Measurements from ENCODE around the gene APBA2. TPM values are rescaled to one million over a fixed set of nuclear protein-coding genes. Genes with fewer than 3 reads are reported as not detected.

APBA2 gene
- total RNA-seq, 1 experiment from 2014 or later, result 12.9 TPM

GRCh38 chr15:28980709-28981350, 95.1 kb downstream of the APBA2 start:
- Histone ChIP-seq H3K36me3 (ENCODE audit: insufficient read depth, low read length, poor library complexity, severe bottlenecking) (no peaks in the 10 kb centered on the region), H3K27me3 (replicated peaks; ENCODE audit: insufficient read depth, low read depth, low read length, poor library complexity) (no peaks in the 10 kb centered on the region), H3K4me3 (ENCODE audit: low read depth, low read length, poor library complexity, severe bottlenecking) (no peak overlapping the region), H3K27ac (ENCODE audit: low read depth, low read length, poor library complexity, severe bottlenecking) (no peak overlapping the region), H3K4me1 (ENCODE audit: insufficient read depth, low read length, poor library complexity, severe bottlenecking) (no peaks in the 10 kb centered on the region), H3K9me3 (ENCODE audit: low read depth, low read length, poor library complexity, severe bottlenecking) (no peaks in the 10 kb centered on the region)
- no peak for TF ChIP-seq EZH2 (IDR thresholded peaks at IDR 0.05; ENCODE audit: borderline replicate concordance, low read depth, low read length, poor library complexity, severe bottlenecking)
- TF ChIP-seq, protein P1, sequence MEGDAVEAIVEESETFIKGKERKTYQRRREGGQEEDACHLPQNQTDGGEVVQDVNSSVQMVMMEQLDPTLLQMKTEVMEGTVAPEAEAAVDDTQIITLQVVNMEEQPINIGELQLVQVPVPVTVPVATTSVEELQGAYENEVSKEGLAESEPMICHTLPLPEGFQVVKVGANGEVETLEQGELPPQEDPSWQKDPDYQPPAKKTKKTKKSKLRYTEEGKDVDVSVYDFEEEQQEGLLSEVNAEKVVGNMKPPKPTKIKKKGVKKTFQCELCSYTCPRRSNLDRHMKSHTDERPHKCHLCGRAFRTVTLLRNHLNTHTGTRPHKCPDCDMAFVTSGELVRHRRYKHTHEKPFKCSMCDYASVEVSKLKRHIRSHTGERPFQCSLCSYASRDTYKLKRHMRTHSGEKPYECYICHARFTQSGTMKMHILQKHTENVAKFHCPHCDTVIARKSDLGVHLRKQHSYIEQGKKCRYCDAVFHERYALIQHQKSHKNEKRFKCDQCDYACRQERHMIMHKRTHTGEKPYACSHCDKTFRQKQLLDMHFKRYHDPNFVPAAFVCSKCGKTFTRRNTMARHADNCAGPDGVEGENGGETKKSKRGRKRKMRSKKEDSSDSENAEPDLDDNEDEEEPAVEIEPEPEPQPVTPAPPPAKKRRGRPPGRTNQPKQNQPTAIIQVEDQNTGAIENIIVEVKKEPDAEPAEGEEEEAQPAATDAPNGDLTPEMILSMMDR (conservative IDR thresholded peaks at IDR 0.05; ENCODE audit: low read depth, low read length), result no peak
- intact Hi-C loops (cut with micrococcal nuclease; ENCODE audit: unreplicated experiment), result no loop called here
- CTCF ChIA-PET, result no interaction called here
- POLR2A ChIA-PET (ENCODE audit: low non-redundant PET), result no interaction called here
- DNase-seq (ENCODE audit: low spot score), result no peak
- no TSS peak for BruUV-seq (replicated peaks)

GRCh38 chr15:28981351-28981720, 95.6 kb downstream of the APBA2 start:
- Histone ChIP-seq H3K4me1 (ENCODE audit: insufficient read depth, low read length, poor library complexity, severe bottlenecking) (no peaks in the 10 kb centered on the region), H3K36me3 (ENCODE audit: insufficient read depth, low read length, poor library complexity, severe bottlenecking) (no peaks in the 10 kb centered on the region), H3K27me3 (replicated peaks; ENCODE audit: insufficient read depth, low read depth, low read length, poor library complexity) (no peaks in the 10 kb centered on the region), H3K4me3 (ENCODE audit: low read depth, low read length, poor library complexity, severe bottlenecking) (no peak overlapping the region), H3K9me3 (ENCODE audit: low read depth, low read length, poor library complexity, severe bottlenecking) (no peaks in the 10 kb centered on the region), H3K27ac (ENCODE audit: low read depth, low read length, poor library complexity, severe bottlenecking) (no peak overlapping the region)
- CTCF ChIA-PET, result no interaction called here
- no TSS peak for BruUV-seq (replicated peaks)
- intact Hi-C loops (cut with micrococcal nuclease; ENCODE audit: unreplicated experiment), result no loop called here
- no peak for DNase-seq (ENCODE audit: low spot score)
- TF ChIP-seq EZH2 (IDR thresholded peaks at IDR 0.05; ENCODE audit: borderline replicate concordance, low read depth, low read length, poor library complexity, severe bottlenecking), result no peak
- TF ChIP-seq, protein P1 (conservative IDR thresholded peaks at IDR 0.05; ENCODE audit: low read depth, low read length), result no peak
- POLR2A ChIA-PET (ENCODE audit: low non-redundant PET), result no interaction called here

- Histone ChIP-seq H3K4me3 (ENCODE audit: low read depth, low read length, poor library complexity, severe bottlenecking) (no peak overlapping the region), H3K9me3 (ENCODE audit: low read depth, low read length, poor library complexity, severe bottlenecking) (no peaks in the 10 kb centered on the region), H3K4me1 (ENCODE audit: insufficient read depth, low read length, poor library complexity, severe bottlenecking) (no peaks in the 10 kb centered on the region), H3K36me3 (ENCODE audit: insufficient read depth, low read length, poor library complexity, severe bottlenecking) (no peaks in the 10 kb centered on the region), H3K27ac (ENCODE audit: low read depth, low read length, poor library complexity, severe bottlenecking) (no peak overlapping the region), H3K27me3 (replicated peaks; ENCODE audit: insufficient read depth, low read depth, low read length, poor library complexity) (no peaks in the 10 kb centered on the region)
- DNase-seq (ENCODE audit: low spot score), result no peak
- intact Hi-C loops (cut with micrococcal nuclease; ENCODE audit: unreplicated experiment), result no loop called here
- TF ChIP-seq EZH2 (IDR thresholded peaks at IDR 0.05; ENCODE audit: borderline replicate concordance, low read depth, low read length, poor library complexity, severe bottlenecking), result no peak
- TF ChIP-seq, protein P1 (conservative IDR thresholded peaks at IDR 0.05; ENCODE audit: low read depth, low read length), result no peak
- no TSS peak for BruUV-seq (replicated peaks)
- ChIA-PET CTCF (no interaction called here), POLR2A (ENCODE audit: low non-redundant PET) (no interaction called here)
Measured at GRCh38 chr15:28981921-28982320, 96.1 kb downstream of the APBA2 start.
